Esophagus muscularis mucosa (tissue), 4 donors: ENCODE measurements around the gene TUBGCP3. TPM values are rescaled to one million over a fixed set of nuclear protein-coding genes. Genes with fewer than 3 reads are reported as not detected.

ENCODE experiments used
- DNase-seq: peaks from one replicate; pipeline ENCODE4 v3.0.0-alpha.2; 2017; ENCODE audit errors: extremely low spot score
- H3K27ac ChIP-seq, 4 donors: fragments of 200-600 bp; sonication (generic); replicated peaks in 1 of 4; 1 replicate in 3 of 4; 2 replicates in 1 of 4; pipeline ENCODE4 v1.5.1; 2016 to 2019; ENCODE audit warnings: mild to moderate bottlenecking in 1 of 4
- H3K27me3 ChIP-seq, 4 donors: fragments of 200-600 bp; sonication (generic); one replicate each; pipeline versions ENCODE4 v1.5.1 to v1.6.0; 2016 to 2019
- H3K36me3 ChIP-seq, 4 donors: fragments of 200-600 bp; sonication (generic); one replicate each; pipeline ENCODE4 v1.5.1; 2016 to 2019
- H3K4me1 ChIP-seq, 4 donors: fragments of 200-600 bp; sonication (generic); one replicate each; pipeline ENCODE4 v1.5.1; 2016 to 2019
- H3K4me3 ChIP-seq, 4 donors: fragments of 200-600 bp; sonication (generic); 1 replicate in 2 of 4; 2 replicates in 2 of 4; pipeline ENCODE4 v1.5.1; 2016 to 2019; ENCODE audit warnings: mild to moderate bottlenecking in 4 of 4, moderate library complexity in 1 of 4
- H3K9me3 ChIP-seq, 4 donors: fragments of 200-600 bp; sonication (generic); 1 replicate in 3 of 4; 2 replicates in 1 of 4; pipeline ENCODE4 v1.5.1; 2016 to 2019
- EP300 ChIP-seq: sonication (generic); formaldehyde crosslinking; IDR thresholded peaks from one replicate; pipeline ENCODE4 v1.6.1; 2017; ENCODE audit warnings: antibody characterized with exemption
- POLR2A ChIP-seq: fragments of 450-650 bp; IDR thresholded peaks from one replicate; pipeline ENCODE4 v1.6.1; 2017; ENCODE audit warnings: antibody characterized with exemption, moderate library complexity, mild to moderate bottlenecking, low read depth
- POLR2AphosphoS5 ChIP-seq, 2 donors: sonication (generic); formaldehyde crosslinking; IDR thresholded peaks; one replicate each; pipeline ENCODE4 v1.6.1; 2017; ENCODE audit warnings: antibody characterized with exemption in 2 of 2
- WGBS: methylation state at CpG from one replicate; pipeline ENCODE4 v1.1.5; 2018; 5-methylcytosine and 5-hydroxymethylcytosine counted together
- intact Hi-C: fragments of 100-400 bp; cut with DNase I; formaldehyde crosslinking; loops from one replicate; pipeline ENCODE4 v1.15.1; 2023
- total RNA-seq, 4 donors: library from RNA; depleted of rRNA; stranded (reverse); fragments of >200 nt; gene quantifications; one replicate each; pipeline versions ENCODE4 v1.1.0 to v1.2.1, GENCODE V29; 2016
- TF ChIP-seq, protein P1 (sequence below), 3 experiments: fragments of 200-600 bp in 2 of 3; fragments of 450-650 bp in 1 of 3; sonication (generic) in 2 of 3; IDR thresholded peaks; one replicate each; pipeline ENCODE4 v1.5.1; 2017 to 2019; ENCODE audit warnings: antibody characterized with exemption in 3 of 3, mild to moderate bottlenecking in 2 of 3, moderate library complexity in 1 of 3

TUBGCP3 gene
- total RNA-seq, 4 donors from 2014 or later: 25.2 to 33.6 (median 30.6) TPM

DNA sequence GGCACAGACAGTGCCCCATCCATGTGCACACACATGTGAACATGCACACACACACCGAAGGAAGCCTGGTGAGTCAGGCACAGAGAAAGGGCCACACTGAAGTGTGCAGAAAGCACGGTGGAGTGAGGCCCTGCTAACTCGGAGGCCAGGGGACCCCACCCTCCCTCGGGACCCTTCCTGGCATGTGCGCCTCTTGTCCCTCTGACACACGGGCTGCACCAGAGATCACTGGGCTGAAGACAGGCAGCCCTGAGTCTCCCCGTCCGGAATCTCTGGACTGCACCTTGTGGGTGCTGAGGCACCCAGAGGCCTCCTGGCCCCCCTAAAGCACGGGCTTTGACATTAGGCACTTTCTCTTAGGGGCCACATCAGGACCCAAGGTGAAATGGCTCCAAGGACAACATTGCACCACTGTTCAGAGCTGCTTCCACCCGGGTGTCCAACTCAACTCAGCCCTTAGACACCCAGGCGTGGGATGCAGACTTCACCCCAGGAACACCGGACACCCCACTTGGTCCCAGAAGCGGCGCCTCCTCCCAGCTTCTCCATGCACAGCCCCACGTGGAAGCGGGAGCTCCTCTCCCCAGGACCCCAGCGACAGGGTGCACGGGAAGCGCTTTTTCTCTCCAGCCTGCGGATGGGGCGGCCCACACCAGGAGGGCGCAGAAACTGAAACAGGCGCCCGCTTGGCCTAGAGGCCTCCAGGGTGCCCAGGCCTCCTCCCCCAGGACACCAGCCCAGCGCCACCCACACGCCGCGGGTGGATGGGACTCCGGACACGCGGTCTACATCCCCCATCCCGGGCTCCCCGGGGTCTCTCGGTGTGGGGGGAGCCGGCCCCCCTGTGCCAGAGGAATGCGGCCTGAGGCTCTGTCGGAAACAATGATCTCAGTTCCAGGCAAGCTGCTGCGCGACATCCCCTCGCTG lies 121.6 kb downstream of the TUBGCP3 start:
- Histone ChIP-seq H3K27me3 (peaks cover 0 to 4% (median 0%) of the 10 kb centered on the region in 4 donors), H3K36me3 (no peaks in the 10 kb centered on the region), H3K27ac (no peak overlapping the region), H3K4me3 (no peak overlapping the region), H3K4me1 (no peaks in the 10 kb centered on the region), H3K9me3 (peaks cover 0 to 16% (median 4%) of the 10 kb centered on the region in 4 donors)
- TF ChIP-seq POLR2AphosphoS5 (IDR thresholded peaks at IDR 0.05): no peak
- no peak for TF ChIP-seq EP300
- no peak for TF ChIP-seq POLR2A
- TF ChIP-seq, protein P1, sequence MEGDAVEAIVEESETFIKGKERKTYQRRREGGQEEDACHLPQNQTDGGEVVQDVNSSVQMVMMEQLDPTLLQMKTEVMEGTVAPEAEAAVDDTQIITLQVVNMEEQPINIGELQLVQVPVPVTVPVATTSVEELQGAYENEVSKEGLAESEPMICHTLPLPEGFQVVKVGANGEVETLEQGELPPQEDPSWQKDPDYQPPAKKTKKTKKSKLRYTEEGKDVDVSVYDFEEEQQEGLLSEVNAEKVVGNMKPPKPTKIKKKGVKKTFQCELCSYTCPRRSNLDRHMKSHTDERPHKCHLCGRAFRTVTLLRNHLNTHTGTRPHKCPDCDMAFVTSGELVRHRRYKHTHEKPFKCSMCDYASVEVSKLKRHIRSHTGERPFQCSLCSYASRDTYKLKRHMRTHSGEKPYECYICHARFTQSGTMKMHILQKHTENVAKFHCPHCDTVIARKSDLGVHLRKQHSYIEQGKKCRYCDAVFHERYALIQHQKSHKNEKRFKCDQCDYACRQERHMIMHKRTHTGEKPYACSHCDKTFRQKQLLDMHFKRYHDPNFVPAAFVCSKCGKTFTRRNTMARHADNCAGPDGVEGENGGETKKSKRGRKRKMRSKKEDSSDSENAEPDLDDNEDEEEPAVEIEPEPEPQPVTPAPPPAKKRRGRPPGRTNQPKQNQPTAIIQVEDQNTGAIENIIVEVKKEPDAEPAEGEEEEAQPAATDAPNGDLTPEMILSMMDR (IDR thresholded peaks at IDR 0.05): no peak
- DNase-seq: peak; percentile 77
- 84% methylated on average over 20 of the region's 40 CpGs for WGBS
- intact Hi-C loops: no loop called here

DNA sequence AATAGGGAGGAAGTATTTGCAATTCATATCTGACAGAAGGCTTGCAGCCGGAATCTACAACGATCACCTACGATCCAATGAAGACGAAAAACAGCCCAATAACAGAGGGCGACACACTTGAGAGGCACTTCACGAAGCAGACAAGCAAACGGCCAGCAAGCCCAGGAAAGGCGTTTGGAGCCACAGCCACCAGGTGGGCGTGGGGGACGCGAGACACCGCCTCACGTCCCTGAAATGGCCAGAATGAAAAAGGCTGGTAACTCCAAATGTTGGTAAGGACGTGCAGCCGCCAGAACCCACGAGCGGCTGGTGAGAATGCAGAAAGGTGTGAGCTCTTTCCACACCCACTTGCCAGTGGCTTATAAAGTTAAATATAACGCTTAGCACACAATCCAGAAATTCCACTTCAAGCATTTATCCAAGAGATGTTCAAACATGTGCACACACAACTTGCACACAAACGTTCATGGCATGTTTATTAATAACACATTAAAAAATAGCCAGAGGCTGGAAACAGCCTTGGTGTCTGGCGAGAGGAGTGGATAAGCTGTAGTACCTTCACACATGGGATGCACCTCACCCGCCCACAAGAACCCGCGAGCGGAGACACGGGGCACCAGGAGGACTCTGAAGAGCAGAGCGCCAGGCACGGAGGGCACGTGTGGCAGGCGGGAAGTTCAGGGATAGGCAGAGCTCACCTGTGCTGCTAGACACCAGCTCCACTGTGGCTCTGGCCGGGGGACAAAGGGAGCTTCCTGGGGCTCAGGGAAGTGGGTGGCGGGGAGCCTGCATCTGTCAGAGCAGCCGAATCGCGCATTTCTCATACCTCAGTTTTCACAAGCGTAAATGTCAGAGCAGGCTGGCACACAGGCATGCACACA lies 122.5 kb downstream of the TUBGCP3 start:
- intact Hi-C loops: no loop called here
- no peaks in the 10 kb centered on the region for H3K4me1 ChIP-seq
- no peak overlapping the region for H3K27ac ChIP-seq
- DNase-seq: peak; percentile 79
- no peak overlapping the region for H3K4me3 ChIP-seq
- 78% methylated on average over 33 of the region's 35 CpGs for WGBS
- no peaks in the 10 kb centered on the region for H3K36me3 ChIP-seq
- no peak for TF ChIP-seq EP300
- no peak for TF ChIP-seq POLR2A
- TF ChIP-seq, protein P1 (IDR thresholded peaks at IDR 0.05): no peak
- no peak for TF ChIP-seq POLR2AphosphoS5 (IDR thresholded peaks at IDR 0.05)
- H3K27me3 ChIP-seq: peaks cover 0 to 8% (median 0%) of the 10 kb centered on the region in 4 donors
- peaks cover 0 to 18% (median 4%) of the 10 kb centered on the region in 4 donors for H3K9me3 ChIP-seq

DNA sequence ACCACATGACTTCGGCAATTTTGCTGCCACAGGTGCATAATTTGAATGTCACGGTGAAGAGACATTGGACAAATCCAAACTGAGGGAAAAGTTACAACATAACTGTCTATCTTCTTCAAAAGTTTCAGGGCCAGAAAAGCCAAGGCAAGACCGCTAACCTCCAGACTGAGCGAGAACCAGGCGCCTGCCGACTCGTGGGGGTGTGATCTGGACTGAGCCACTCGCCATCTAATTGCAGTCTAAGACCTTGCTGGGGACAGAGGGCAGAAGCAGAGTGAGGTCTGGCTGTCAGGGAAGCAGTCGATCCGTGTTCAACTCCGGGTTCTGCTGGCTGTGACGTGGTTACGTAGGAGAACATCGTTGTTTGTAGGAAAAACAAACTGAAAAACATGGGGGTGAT lies 123.2 kb downstream of the TUBGCP3 start:
- Histone ChIP-seq H3K9me3 (peaks cover 0 to 23% (median 8%) of the 10 kb centered on the region in 4 donors), H3K27ac (no peak overlapping the region), H3K4me3 (no peak overlapping the region), H3K4me1 (no peaks in the 10 kb centered on the region), H3K36me3 (no peaks in the 10 kb centered on the region), H3K27me3 (peaks cover 0 to 8% (median 0%) of the 10 kb centered on the region in 4 donors)
- peak; percentile 75 for DNase-seq
- intact Hi-C loops: no loop called here
- 87% methylated on average over 14 of the region's 14 CpGs for WGBS
- TF ChIP-seq POLR2AphosphoS5 (IDR thresholded peaks at IDR 0.05) (no peak), EP300 (no peak), POLR2A (no peak)
- TF ChIP-seq, protein P1 (IDR thresholded peaks at IDR 0.05): no peak

DNA sequence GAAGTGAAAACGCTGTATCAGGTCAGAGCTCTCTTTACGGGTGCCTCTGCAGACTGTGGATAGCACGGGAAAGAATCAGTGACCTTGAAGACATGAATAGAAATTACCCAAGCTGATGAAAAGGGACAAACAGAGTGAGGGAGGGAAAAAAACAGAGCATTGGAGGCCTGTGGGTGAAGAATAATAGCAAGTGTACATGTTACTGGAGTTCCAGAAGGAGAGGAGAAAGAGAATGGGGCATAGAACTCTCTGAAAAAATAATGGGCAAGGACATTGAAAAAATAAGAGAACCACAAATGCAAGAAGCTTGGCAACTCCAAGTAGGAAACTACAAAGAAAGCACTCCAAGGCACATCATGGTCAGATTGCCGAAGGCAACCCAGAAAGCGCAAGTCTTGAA lies 125.5 kb downstream of the TUBGCP3 start:
- Histone ChIP-seq H3K4me1 (no peaks in the 10 kb centered on the region), H3K27ac (no peak overlapping the region), H3K4me3 (no peak overlapping the region), H3K36me3 (no peaks in the 10 kb centered on the region), H3K9me3 (peaks cover 0 to 35% (median 19%) of the 10 kb centered on the region in 4 donors), H3K27me3 (peaks cover 0 to 8% (median 0%) of the 10 kb centered on the region in 4 donors)
- TF ChIP-seq POLR2AphosphoS5 (IDR thresholded peaks at IDR 0.05) (no peak), POLR2A (no peak), EP300 (no peak)
- TF ChIP-seq, protein P1 (IDR thresholded peaks at IDR 0.05): no peak
- 93% methylated on average over 5 of the region's 5 CpGs for WGBS
- intact Hi-C loops: no loop called here
- DNase-seq: no peak
